Mesothelial cell of epicardium (in vitro differentiated cells): ENCODE results near the gene CCNY. TPM values are rescaled to one million over a fixed set of nuclear protein-coding genes. Genes with fewer than 3 reads are reported as not detected.
A peak's percentile ranks its signal among the peaks of the same experiment; 100 is the strongest.

Source experiments
- DNase-seq, 2 experiments: peaks; one replicate each; pipeline ENCODE4 v3.0.0; 2021; ENCODE audit warnings: low spot score in 2 of 2; ENCODE audit not compliant: unreplicated experiment in 2 of 2
- H3K27ac Mint-ChIP-seq: 2 replicates; pipeline ENCODE4 v1.8.0; 2021; ENCODE audit warnings: mixed read lengths
- H3K27me3 Mint-ChIP-seq: 2 replicates; pipeline ENCODE4 v1.8.0; 2021; ENCODE audit warnings: low read depth, mixed read lengths
- H3K36me3 Mint-ChIP-seq: 2 replicates; pipeline ENCODE4 v1.8.0; 2021; ENCODE audit warnings: mixed read lengths
- H3K4me1 Mint-ChIP-seq: 2 replicates; pipeline ENCODE4 v1.8.0; 2021; ENCODE audit warnings: mixed read lengths
- H3K4me3 Mint-ChIP-seq: 2 replicates; pipeline ENCODE4 v1.8.0; 2021; ENCODE audit warnings: mild to moderate bottlenecking, moderate library complexity, mixed read lengths
- H3K9me3 Mint-ChIP-seq: 2 replicates; pipeline ENCODE4 v1.8.0; 2021; ENCODE audit warnings: mixed read lengths
- CTCF ChIP-seq: fragments of 200-600 bp; sonication (generic); IDR thresholded peaks from one replicate; pipeline ENCODE4 v1.5.0; 2021; ENCODE audit warnings: antibody characterized with exemption; ENCODE audit not compliant: unreplicated experiment
- total RNA-seq: library from RNA; stranded (reverse); gene quantifications from 3 replicates; pipeline ENCODE4 v1.2.1, GENCODE V29; 2021

Gene CCNY
- total RNA-seq, 1 donor from 2014 or later: 75.4 TPM

DNA sequence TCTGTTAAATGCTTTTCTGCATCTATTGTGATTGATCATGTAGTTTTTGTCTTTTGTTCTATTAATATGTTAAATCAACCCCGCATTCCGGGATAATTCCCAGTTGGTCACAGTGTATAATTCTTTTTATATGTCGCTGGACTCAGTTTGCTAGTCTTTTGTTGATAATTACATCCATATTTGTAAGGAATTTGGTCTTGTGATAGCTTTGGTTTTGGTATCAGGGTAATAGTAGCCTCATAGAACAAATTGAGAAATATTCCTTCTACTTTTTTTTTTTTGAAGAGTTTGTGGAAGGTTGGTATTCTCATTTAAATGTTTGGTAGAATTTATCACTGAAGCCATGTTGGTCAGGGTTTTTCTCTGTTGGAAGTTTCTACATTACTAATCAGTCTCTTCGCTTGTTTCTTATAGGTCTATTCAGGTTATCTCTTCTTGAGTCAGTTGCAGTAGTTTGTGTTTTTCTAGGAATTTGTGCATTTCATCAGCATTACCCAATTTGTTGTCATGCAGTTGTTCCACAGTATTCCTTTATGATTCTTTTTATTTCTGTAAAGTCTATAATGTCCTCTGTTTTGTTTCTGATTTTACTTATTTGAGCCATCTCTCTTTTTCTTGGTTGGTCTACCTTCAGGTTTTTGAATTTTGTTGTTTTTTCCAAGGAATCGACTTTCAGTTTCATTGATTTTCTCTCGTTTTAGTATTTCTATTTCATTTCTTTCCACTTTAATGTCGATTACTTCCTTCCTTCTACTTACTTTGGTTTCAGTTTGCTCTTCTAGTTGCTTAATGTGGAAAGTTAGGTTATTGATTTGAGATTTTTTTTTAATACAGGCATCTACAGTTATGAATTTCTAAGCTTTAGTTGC is 204.2 kb downstream of the CCNY start:
- Mint-ChIP-seq H3K27ac (no peak overlapping the region), H3K4me3 (no peak overlapping the region)

DNA sequence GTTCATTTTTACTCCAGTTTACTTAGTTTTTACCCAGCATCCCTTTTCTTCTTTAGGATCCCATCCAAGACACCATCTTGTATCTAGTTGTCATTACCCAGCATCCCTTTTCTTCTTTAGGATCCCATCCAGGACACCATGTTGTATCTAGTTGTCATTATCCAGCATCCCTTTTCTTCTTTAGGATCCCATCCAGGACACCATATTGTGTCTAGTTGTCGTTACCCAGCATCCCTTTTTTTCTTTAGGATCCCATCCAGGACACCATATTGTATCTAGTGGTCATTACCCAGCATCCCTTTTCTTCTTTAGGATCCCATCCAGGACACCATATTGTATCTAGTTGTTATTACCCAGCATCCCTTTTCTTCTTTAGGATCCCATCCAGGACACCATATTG is 205.4 kb downstream of the CCNY start:
- H3K36me3 Mint-ChIP-seq: peaks cover 46% of the 10 kb centered on the region
- DNase-seq: no peak
- H3K4me3 Mint-ChIP-seq: no peak overlapping the region
- H3K9me3 Mint-ChIP-seq: peaks cover 18% of the 10 kb centered on the region
- H3K27ac Mint-ChIP-seq: no peak overlapping the region
- peaks cover 14% of the 10 kb centered on the region for H3K4me1 Mint-ChIP-seq
- no peak for TF ChIP-seq CTCF
- H3K27me3 Mint-ChIP-seq: no peaks in the 10 kb centered on the region

More for the DNA sequence above, 204.2 kb downstream of the CCNY start:
- no peak for DNase-seq
- peaks cover 6% of the 10 kb centered on the region for H3K4me1 Mint-ChIP-seq
- no peak for TF ChIP-seq CTCF
- H3K36me3 Mint-ChIP-seq: peaks cover 57% of the 10 kb centered on the region
- H3K27me3 Mint-ChIP-seq: no peaks in the 10 kb centered on the region
- peaks cover 28% of the 10 kb centered on the region for H3K9me3 Mint-ChIP-seq

DNA sequence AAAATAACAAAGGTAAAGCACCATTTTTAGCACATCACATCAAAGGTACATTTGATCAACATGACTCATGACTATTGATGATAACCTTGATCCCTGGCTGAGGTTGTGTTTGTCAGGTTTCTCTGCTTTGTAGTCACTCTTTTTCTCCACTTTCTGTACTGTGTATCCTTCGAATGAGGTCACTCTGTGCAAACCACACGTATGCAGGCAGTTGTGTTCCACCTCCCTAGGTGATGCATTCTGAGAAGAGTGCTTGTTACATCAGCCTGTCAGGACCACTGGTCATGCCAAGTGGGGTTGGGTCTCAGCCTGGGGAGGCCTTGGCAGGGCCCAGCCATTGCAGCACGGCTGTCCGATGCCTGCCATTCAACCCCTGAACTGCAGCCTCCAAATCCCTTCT is 206.0 kb downstream of the CCNY start:
- Mint-ChIP-seq H3K4me3 (no peak overlapping the region), H3K27ac (no peak overlapping the region), H3K36me3 (peaks cover 42% of the 10 kb centered on the region), H3K27me3 (no peaks in the 10 kb centered on the region), H3K4me1 (peaks cover 20% of the 10 kb centered on the region), H3K9me3 (peaks cover 17% of the 10 kb centered on the region)
- TF ChIP-seq CTCF: no peak
- DNase-seq: no peak

- peak overlapping the region; percentile 45 for H3K27ac Mint-ChIP-seq
- H3K4me1 Mint-ChIP-seq: peaks cover 24% of the 10 kb centered on the region
- TF ChIP-seq CTCF: no peak
- peaks cover 19% of the 10 kb centered on the region for H3K36me3 Mint-ChIP-seq
- H3K27me3 Mint-ChIP-seq: no peaks in the 10 kb centered on the region
- H3K4me3 Mint-ChIP-seq: no peak overlapping the region
- no peak for DNase-seq
- peaks cover 3% of the 10 kb centered on the region for H3K9me3 Mint-ChIP-seq
Observed at GRCh38 chr10:35545079-35545657, 208.9 kb downstream of the CCNY start.

DNA sequence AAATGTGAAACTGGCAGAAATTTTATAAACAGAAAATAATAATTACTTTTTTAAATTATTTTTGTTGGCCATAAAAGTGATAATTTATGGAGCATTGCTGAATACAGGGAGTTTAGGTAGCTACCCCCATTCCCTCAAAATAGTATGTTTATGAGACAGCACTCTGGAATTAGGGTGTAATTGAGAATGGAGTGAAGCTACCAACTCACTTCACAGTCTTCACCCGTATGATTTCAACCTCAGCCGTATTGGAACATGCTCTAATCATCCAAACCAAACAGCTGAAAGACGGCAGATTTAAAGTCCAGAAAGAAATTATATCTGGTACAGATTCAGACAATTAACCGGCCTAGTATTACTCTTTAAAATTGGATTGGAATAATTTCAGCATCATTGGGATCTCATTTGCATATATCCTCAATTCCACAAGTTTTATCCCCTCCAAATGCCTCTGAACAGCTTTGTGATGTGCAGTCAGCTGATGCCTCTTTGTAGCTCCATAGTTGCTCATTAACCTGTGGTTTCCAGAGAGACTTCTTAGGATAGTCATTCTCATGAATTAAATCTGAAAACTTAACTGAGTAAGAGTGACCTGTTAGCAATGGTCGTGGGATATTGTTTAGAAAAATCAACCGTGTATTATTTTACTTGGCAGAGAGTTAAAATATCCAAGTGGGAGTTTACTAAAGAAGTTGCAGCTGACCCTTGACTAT is 209.7 kb downstream of the CCNY start:
- no peak for DNase-seq
- Mint-ChIP-seq H3K27ac (peak overlapping the region; percentile 63), H3K27me3 (no peaks in the 10 kb centered on the region), H3K36me3 (peaks cover 22% of the 10 kb centered on the region), H3K9me3 (no peaks in the 10 kb centered on the region), H3K4me3 (no peak overlapping the region), H3K4me1 (peaks cover 24% of the 10 kb centered on the region)
- TF ChIP-seq CTCF: no peak
